ENCODE data around the gene PDIA2.

PDIA2 gene

DNA sequence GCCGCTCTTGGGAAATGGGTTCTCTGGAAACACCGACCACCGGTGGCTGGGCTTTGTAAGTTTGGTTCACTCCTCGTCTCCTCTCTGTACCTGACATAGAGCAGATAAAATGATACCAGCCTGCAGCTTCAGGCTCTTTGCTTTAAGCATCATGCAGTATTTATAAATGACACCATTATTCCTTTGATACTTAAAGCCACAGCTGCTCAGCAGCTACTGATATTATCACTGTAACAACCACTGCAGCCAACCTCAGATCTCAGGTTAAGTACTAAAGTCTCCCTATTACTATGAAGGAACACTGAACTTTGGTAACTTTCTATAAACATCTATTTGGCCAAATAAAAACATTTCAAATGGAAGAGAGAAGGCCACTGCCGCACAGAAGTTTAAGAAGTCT, 34.6 kb downstream of the PDIA2 start:
- in situ Hi-C loops (cut with MboI; ENCODE audit: low sequenced_read_pairs, unreplicated experiment) = no loop called here
- no peak for TF ChIP-seq CTCF (IDR thresholded peaks at IDR 0.05; ENCODE audit: borderline replicate concordance, control extremely low read depth, extremely low read depth, insufficient read depth, missing control alignments)
- no peak for DNase-seq (ENCODE audit: low spot score)

DNA sequence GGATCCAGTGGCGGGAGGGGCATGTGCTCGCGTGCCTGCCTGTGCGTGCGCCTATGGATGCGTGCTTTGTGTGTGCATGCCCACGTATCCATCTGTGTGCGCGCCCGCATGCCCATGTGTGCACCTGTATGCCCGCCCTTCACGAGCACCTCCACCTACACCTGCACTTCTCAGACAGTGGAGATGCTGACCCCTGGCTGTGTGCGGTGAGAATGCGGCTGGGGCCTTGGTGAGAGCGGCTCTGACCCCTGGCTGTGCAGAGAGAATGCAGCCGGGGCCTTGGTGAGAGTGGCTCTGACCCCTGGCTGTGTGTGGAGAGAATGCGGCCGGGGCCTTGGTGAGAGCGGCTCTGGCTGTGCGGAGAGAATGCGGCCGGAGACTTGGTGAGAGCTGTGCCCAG, 35.7 kb downstream of the PDIA2 start:
- DNase-seq (ENCODE audit: low spot score) = no peak
- in situ Hi-C loops (cut with MboI; ENCODE audit: low sequenced_read_pairs, unreplicated experiment) = no loop called here
- no peak for TF ChIP-seq CTCF (IDR thresholded peaks at IDR 0.05; ENCODE audit: borderline replicate concordance, control extremely low read depth, extremely low read depth, insufficient read depth, missing control alignments)

DNA sequence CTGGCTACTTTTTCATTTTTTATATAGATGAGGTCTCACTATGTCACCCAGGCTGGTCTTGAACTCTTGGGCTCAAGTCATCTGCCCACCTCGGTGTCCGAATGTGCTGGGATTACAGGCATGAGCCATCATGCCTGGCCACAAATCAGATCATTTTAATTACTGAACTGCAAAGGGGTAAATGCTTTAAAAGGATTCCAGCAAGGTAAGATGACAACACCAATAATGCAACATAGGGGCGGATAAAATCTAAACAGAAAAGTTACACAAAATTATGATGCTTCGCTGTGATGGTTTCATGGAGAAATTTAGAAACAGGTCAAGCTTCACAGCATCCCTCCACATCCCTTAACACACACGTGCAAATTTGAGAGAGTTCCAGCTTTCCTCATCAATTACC, 37.2 kb downstream of the PDIA2 start:
- DNase-seq (ENCODE audit: low spot score) = no peak
- in situ Hi-C loops (cut with MboI; ENCODE audit: low sequenced_read_pairs, unreplicated experiment) = no loop called here
- TF ChIP-seq CTCF (IDR thresholded peaks at IDR 0.05; ENCODE audit: borderline replicate concordance, control extremely low read depth, extremely low read depth, insufficient read depth, missing control alignments) = no peak

DNA sequence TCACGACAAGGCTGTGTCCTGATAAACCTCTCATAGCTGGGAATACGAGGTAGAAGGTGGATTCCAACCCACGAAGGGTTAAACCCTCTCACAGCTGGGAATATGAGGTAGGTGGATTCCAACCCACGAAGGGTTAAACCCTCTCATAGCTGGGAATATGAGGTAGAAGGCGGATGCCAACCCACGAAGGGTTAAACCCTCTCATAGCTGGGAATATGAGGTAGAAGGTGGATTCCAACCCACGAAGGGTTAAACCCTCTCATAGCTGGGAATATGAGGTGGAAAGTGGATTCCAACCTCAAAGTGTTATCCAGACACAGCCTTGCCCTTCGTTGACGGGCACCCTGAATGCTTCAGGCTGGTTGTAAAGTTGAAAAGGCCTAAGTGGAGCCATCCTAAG, 38.6 kb downstream of the PDIA2 start:
- no peak for TF ChIP-seq CTCF (IDR thresholded peaks at IDR 0.05; ENCODE audit: borderline replicate concordance, control extremely low read depth, extremely low read depth, insufficient read depth, missing control alignments)
- no peak for DNase-seq (ENCODE audit: low spot score)
- in situ Hi-C loops (cut with MboI; ENCODE audit: low sequenced_read_pairs, unreplicated experiment) = no loop called here

DNA sequence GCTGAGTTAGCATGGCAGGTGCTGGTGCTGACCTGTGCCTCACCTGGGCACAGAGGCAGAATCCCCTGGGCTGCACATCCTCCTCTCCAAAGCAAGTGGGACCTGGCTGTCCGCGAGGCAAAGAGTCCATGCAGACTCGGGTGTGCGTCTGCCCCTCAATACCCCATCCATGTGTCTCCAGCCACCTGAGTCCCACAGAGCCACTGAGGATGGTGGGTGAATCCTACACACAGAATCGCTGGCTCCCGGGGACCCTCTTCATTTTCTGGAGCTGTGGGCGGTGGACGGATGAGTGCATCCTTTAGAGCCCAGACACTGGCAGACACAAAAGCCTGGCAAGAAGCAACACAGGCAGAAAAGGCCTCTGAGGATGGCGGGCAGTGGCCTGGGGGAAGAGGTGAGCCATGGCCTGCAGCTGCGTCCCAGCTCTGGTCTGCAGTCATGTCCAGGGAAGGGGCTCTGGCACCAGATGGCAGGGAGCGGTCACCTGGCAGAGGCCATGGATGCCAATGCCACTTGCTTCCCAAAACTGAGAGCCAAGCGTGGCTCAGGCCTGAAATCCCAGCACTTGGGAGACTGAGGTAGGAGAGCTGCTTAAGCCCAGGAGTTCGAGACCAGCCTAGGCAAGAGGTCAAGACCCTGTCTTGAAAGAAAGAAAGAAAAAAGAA, 39.6 kb downstream of the PDIA2 start:
- no peak for TF ChIP-seq CTCF (IDR thresholded peaks at IDR 0.05; ENCODE audit: borderline replicate concordance, control extremely low read depth, extremely low read depth, insufficient read depth, missing control alignments)
- no peak for DNase-seq (ENCODE audit: low spot score)
- in situ Hi-C loops (cut with MboI; ENCODE audit: low sequenced_read_pairs, unreplicated experiment) = no loop called here

DNA sequence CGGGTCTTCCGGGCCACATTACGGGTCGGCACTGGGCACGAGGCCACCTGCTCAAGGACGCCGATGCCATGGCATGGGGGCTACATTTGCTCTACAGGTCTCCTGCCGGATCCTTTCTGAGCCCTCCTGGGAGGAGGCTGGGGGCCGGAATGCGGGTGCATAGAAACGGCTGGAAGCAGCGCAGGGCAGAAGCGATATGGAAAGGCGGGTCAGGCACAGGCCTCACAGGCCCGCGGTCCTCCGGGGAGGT, 41.2 kb downstream of the PDIA2 start:
- in situ Hi-C loops (cut with MboI; ENCODE audit: low sequenced_read_pairs, unreplicated experiment) = no loop called here
- no peak for DNase-seq (ENCODE audit: low spot score)
- no peak for TF ChIP-seq CTCF (IDR thresholded peaks at IDR 0.05; ENCODE audit: borderline replicate concordance, control extremely low read depth, extremely low read depth, insufficient read depth, missing control alignments)
